B cell (primary cell): ENCODE results near the gene ENO3.

Experiments used
- EZH2 ChIP-seq: IDR thresholded peaks from 2 replicates; pipeline ENCODE4 v1.6.1; 2012; ENCODE audit warnings: borderline replicate concordance, low read depth, mild to moderate bottlenecking, moderate library complexity, low read length; ENCODE audit not compliant: insufficient read depth, poor library complexity, severe bottlenecking
- TF ChIP-seq, protein P1 (sequence below): fragments of 200-600 bp; IDR thresholded peaks from one replicate; pipeline ENCODE4 v1.8.0; 2022; ENCODE audit warnings: antibody characterized with exemption, mild to moderate bottlenecking

DNA sequence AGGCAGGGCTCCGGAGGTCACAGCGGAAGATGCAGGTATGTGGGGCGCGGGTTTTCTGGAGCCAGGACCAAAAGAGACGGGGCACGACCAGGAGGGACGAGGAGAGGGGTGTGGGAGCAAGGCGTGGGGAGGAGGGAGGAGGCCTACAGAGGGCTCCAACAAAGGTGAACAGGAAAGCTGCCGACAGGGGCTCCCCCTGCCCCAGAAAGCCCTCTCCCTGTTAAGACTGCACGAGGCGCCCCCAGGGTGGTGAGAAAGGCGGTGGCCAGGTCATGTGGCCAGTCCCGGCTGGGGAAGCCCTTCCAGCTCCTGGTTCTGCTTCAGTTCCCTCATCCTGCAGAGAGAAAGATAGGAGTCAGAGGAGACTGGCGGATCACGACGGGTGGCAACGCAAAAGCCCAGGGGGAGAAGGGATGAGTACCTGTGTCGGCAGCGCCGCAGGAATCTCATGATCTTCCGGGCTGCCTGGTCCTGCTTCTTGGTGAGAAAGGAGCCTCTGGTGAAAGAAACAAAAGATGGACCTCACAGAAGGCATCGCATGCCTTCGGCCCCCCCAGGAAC is 17.6 kb downstream of the ENO3 start:
- TF ChIP-seq, protein P1, sequence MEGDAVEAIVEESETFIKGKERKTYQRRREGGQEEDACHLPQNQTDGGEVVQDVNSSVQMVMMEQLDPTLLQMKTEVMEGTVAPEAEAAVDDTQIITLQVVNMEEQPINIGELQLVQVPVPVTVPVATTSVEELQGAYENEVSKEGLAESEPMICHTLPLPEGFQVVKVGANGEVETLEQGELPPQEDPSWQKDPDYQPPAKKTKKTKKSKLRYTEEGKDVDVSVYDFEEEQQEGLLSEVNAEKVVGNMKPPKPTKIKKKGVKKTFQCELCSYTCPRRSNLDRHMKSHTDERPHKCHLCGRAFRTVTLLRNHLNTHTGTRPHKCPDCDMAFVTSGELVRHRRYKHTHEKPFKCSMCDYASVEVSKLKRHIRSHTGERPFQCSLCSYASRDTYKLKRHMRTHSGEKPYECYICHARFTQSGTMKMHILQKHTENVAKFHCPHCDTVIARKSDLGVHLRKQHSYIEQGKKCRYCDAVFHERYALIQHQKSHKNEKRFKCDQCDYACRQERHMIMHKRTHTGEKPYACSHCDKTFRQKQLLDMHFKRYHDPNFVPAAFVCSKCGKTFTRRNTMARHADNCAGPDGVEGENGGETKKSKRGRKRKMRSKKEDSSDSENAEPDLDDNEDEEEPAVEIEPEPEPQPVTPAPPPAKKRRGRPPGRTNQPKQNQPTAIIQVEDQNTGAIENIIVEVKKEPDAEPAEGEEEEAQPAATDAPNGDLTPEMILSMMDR = no peak
- no peak for TF ChIP-seq EZH2
